Esophagus squamous epithelium (tissue), 4 donors: ENCODE data around the gene CACNB1.

Experiments used
- POLR2A ChIP-seq, 4 donors: fragments of 450-650 bp; IDR thresholded peaks; one replicate each; pipeline ENCODE4 v1.6.1; 2017; ENCODE audit warnings: antibody characterized with exemption in 4 of 4, mild to moderate bottlenecking in 4 of 4, moderate library complexity in 3 of 4
- TF ChIP-seq, protein P1 (sequence below), 6 experiments: fragments of 450-650 bp in 4 of 6; fragments of 200-600 bp in 2 of 6; sonication (generic) in 2 of 6; IDR thresholded peaks; one replicate each; pipeline ENCODE4 v1.5.1; 2016 to 2019; ENCODE audit warnings: antibody characterized with exemption in 6 of 6, mild to moderate bottlenecking in 4 of 6, moderate library complexity in 4 of 6

GRCh38 chr17:39164675-39165143, 32.8 kb downstream of the CACNB1 start:
- TF ChIP-seq, protein P1, sequence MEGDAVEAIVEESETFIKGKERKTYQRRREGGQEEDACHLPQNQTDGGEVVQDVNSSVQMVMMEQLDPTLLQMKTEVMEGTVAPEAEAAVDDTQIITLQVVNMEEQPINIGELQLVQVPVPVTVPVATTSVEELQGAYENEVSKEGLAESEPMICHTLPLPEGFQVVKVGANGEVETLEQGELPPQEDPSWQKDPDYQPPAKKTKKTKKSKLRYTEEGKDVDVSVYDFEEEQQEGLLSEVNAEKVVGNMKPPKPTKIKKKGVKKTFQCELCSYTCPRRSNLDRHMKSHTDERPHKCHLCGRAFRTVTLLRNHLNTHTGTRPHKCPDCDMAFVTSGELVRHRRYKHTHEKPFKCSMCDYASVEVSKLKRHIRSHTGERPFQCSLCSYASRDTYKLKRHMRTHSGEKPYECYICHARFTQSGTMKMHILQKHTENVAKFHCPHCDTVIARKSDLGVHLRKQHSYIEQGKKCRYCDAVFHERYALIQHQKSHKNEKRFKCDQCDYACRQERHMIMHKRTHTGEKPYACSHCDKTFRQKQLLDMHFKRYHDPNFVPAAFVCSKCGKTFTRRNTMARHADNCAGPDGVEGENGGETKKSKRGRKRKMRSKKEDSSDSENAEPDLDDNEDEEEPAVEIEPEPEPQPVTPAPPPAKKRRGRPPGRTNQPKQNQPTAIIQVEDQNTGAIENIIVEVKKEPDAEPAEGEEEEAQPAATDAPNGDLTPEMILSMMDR (IDR thresholded peaks at IDR 0.05), result peak; percentile 67 to 86 (median 78)
- no peak for TF ChIP-seq POLR2A (IDR thresholded peaks at IDR 0.05)
